Purkinje cell (primary cell): ENCODE results near the gene HOXC13. TPM values are rescaled to one million over a fixed set of nuclear protein-coding genes. Genes with fewer than 3 reads are reported as not detected.

Experiments used
- polyA plus RNA-seq: library from polyadenylated mRNA; unstranded; fragments of >200 nt; fragmentation: Nextera tagmentation; gene quantifications from 2 replicates; pipeline ENCODE4 v1.2.1, GENCODE V29; 2014

Gene HOXC13
- not detected in 2 replicates for polyA plus RNA-seq

GRCh38 chr12:53938326-53939140 lies at the start of gene HOXC13:
Gene HOXC13, plus strand, starts transcription at chr12:53938831. Its CDS starts 76 bp downstream, at chr12:53938907.

GRCh38 chr12:53954694-53955035 lies 16.0 kb downstream of the HOXC13 start, which contains the start of gene HOXC12:
Gene HOXC12, plus strand, starts transcription at chr12:53954903. Its CDS starts 27 bp downstream, at chr12:53954930.

GRCh38 chr12:53972722-53973235 lies 34.1 kb downstream of the HOXC13 start, which contains the start of gene HOXC11:
Gene HOXC11, plus strand, starts transcription at chr12:53973126. Its CDS starts 116 bp downstream, at chr12:53973242.

GRCh38 chr12:53974084-53975063 lies 35.7 kb downstream of the HOXC13 start, which contains the start of gene HOTAIR:
Gene HOTAIR, minus strand, starts transcription at chr12:53974954.

GRCh38 chr12:53984901-53985691 lies 46.5 kb downstream of the HOXC13 start, which contains the start of gene HOXC10:
Gene HOXC10, plus strand, starts transcription at chr12:53985146. Its CDS starts 114 bp downstream, at chr12:53985260.

Other genes starting within 250 kb of the HOXC13 start
- 18.7 and 38.1 TPM in 2 replicates for gene CALCOCO1, start 211.4 kb upstream of the HOXC13 start, polyA plus RNA-seq
- gene CISTR, start 186.9 kb upstream of the HOXC13 start, polyA plus RNA-seq, result 0.62 TPM in 1 of 2 replicates, not detected in the other
- not detected in 2 replicates for gene HOXC12, start 16.1 kb downstream of the HOXC13 start, polyA plus RNA-seq
- gene HOXC11, start 34.3 kb downstream of the HOXC13 start, polyA plus RNA-seq, result not detected in 2 replicates
- not detected in 2 replicates for gene HOTAIR, start 36.1 kb downstream of the HOXC13 start, polyA plus RNA-seq
- gene HOXC10, start 46.3 kb downstream of the HOXC13 start, polyA plus RNA-seq, result not detected in 2 replicates
- gene HOXC9, start 61.3 kb downstream of the HOXC13 start, polyA plus RNA-seq, result not detected in 2 replicates
- gene HOXC8, start 70.2 kb downstream of the HOXC13 start, polyA plus RNA-seq, result not detected in 2 replicates
- not detected in 2 replicates for gene HOXC6, start 89.6 kb downstream of the HOXC13 start, polyA plus RNA-seq
- gene HOXC5, start 94.2 kb downstream of the HOXC13 start, polyA plus RNA-seq, result not detected in 2 replicates
- gene HOXC4, start 115.0 kb downstream of the HOXC13 start, polyA plus RNA-seq, result not detected in 2 replicates